Endothelial cell of umbilical vein (primary cell): Measurements from ENCODE around the gene PTS.

Experiments
- CTCF ChIP-seq, 2 donors: IDR thresholded peaks; 1 replicate in 1 of 2; 2 replicates in 1 of 2; pipeline ENCODE4 v1.5.1; 2011; ENCODE audit warnings: low read length in 2 of 2, mild to moderate bottlenecking in 2 of 2, moderate library complexity in 2 of 2, control low read depth in 1 of 2, inconsistent platforms in 1 of 2, low read depth in 1 of 2; ENCODE audit not compliant: insufficient read depth in 1 of 2; ENCODE audit errors: extremely low read depth in 1 of 2
- EZH2 ChIP-seq: IDR thresholded peaks from 2 replicates; pipeline ENCODE4 v1.6.1; 2012; ENCODE audit warnings: borderline replicate concordance, low read depth, mild to moderate bottlenecking, moderate library complexity, low read length, inconsistent platforms; ENCODE audit not compliant: severe bottlenecking
- MAX ChIP-seq: IDR thresholded peaks from 2 replicates; pipeline ENCODE4 v1.6.1; 2011; ENCODE audit not compliant: insufficient read depth, insufficient read length
- POLR2A ChIP-seq: IDR thresholded peaks from 2 replicates; pipeline ENCODE4 v1.6.1; 2012; ENCODE audit warnings: low read depth, mild to moderate bottlenecking, control low read depth, low read length
- POLR2AphosphoS5 ChIP-seq: IDR thresholded peaks from 2 replicates; pipeline ENCODE4 v1.6.1; 2012; ENCODE audit warnings: low read depth, mild to moderate bottlenecking, control low read depth, low read length, moderate library complexity; ENCODE audit not compliant: insufficient read depth

- TF ChIP-seq EZH2 = no peak
- TF ChIP-seq CTCF (IDR thresholded peaks at IDR 0.05; ENCODE audit: extremely low read depth in 1 of 2, insufficient read depth in 1 of 2, low read depth in 1 of 2, low read length in 2 of 2) = no peak
- no peak for TF ChIP-seq POLR2A
- TF ChIP-seq MAX = no peak
- no peak for TF ChIP-seq POLR2AphosphoS5
Measured at GRCh38 chr11:112212710-112213109, 13.5 kb upstream of the PTS start.
